ENCODE data around the gene ST3GAL3. TPM values are rescaled to one million over a fixed set of nuclear protein-coding genes. Genes with fewer than 3 reads are reported as not detected.
A peak's percentile ranks its signal among the peaks of the same experiment; 100 is the strongest.

The ST3GAL3 gene
- total RNA-seq, 1 donor from 2014 or later, result 24.4 TPM

- H3K4me3 Mint-ChIP-seq, result peak overlapping the region; percentile 46
- peaks cover 14% of the 10 kb centered on the region for H3K4me1 Mint-ChIP-seq (ENCODE audit: unreplicated experiment)
- no peak for DNase-seq (ENCODE audit: extremely low spot score, unreplicated experiment)
- no peak for TF ChIP-seq CTCF (conservative IDR thresholded peaks at IDR 0.05)
- no peaks in the 10 kb centered on the region for H3K27me3 Mint-ChIP-seq
- peaks cover 3% of the 10 kb centered on the region for H3K36me3 Mint-ChIP-seq
- H3K9me3 Mint-ChIP-seq, result no peaks in the 10 kb centered on the region
- H3K27ac Mint-ChIP-seq, result no peak overlapping the region
These were observed 261.1 kb downstream of the ST3GAL3 start for GRCh38 chr1:43968348-43968948.

GRCh38 chr1:43969416-43969745 is 262.0 kb downstream of the ST3GAL3 start:
- H3K4me1 Mint-ChIP-seq (ENCODE audit: unreplicated experiment), result peaks cover 22% of the 10 kb centered on the region
- no peaks in the 10 kb centered on the region for H3K27me3 Mint-ChIP-seq
- H3K36me3 Mint-ChIP-seq, result peaks cover 3% of the 10 kb centered on the region
- peak overlapping the region; percentile 96 for H3K4me3 Mint-ChIP-seq
- no peak for TF ChIP-seq CTCF (conservative IDR thresholded peaks at IDR 0.05)
- no peaks in the 10 kb centered on the region for H3K9me3 Mint-ChIP-seq
- peak overlapping the region; percentile 85 for H3K27ac Mint-ChIP-seq
- no peak for DNase-seq (ENCODE audit: extremely low spot score, unreplicated experiment)

- no peaks in the 10 kb centered on the region for H3K27me3 Mint-ChIP-seq
- no peaks in the 10 kb centered on the region for H3K9me3 Mint-ChIP-seq
- peak; percentile 13 for TF ChIP-seq CTCF (conservative IDR thresholded peaks at IDR 0.05)
- peak; percentile 93 for DNase-seq (ENCODE audit: extremely low spot score, unreplicated experiment)
- peaks cover 23% of the 10 kb centered on the region for H3K4me1 Mint-ChIP-seq (ENCODE audit: unreplicated experiment)
- peak within 1 kb of the TSS; percentile 96 for H3K4me3 Mint-ChIP-seq
- H3K27ac Mint-ChIP-seq, result peak within 1 kb of the TSS; percentile 85
- peaks cover 3% of the 10 kb centered on the region for H3K36me3 Mint-ChIP-seq
These were observed 262.6 kb downstream of the ST3GAL3 start, which contains the start of gene DPH2 for GRCh38 chr1:43969746-43970466. Gene DPH2, plus strand, starts transcription at chr1:43970010. Its CDS starts 166 bp downstream, at chr1:43970176.

GRCh38 chr1:43970502-43970901 is 263.2 kb downstream of the ST3GAL3 start:
- Mint-ChIP-seq H3K4me1 (ENCODE audit: unreplicated experiment) (peaks cover 23% of the 10 kb centered on the region), H3K36me3 (peaks cover 3% of the 10 kb centered on the region), H3K27me3 (no peaks in the 10 kb centered on the region), H3K4me3 (peak overlapping the region; percentile 96), H3K27ac (no peak overlapping the region), H3K9me3 (no peaks in the 10 kb centered on the region)
- DNase-seq (ENCODE audit: extremely low spot score, unreplicated experiment), result no peak
- TF ChIP-seq CTCF (conservative IDR thresholded peaks at IDR 0.05), result no peak

- H3K4me1 Mint-ChIP-seq (ENCODE audit: unreplicated experiment), result peaks cover 24% of the 10 kb centered on the region
- H3K9me3 Mint-ChIP-seq, result no peaks in the 10 kb centered on the region
- TF ChIP-seq CTCF (conservative IDR thresholded peaks at IDR 0.05), result no peak
- no peak for DNase-seq (ENCODE audit: extremely low spot score, unreplicated experiment)
- peaks cover 3% of the 10 kb centered on the region for H3K36me3 Mint-ChIP-seq
- no peak overlapping the region for H3K27ac Mint-ChIP-seq
- peak overlapping the region; percentile 96 for H3K4me3 Mint-ChIP-seq
- H3K27me3 Mint-ChIP-seq, result no peaks in the 10 kb centered on the region
These were observed 263.6 kb downstream of the ST3GAL3 start for GRCh38 chr1:43970911-43971310.
